Transverse colon (tissue), 4 donors: Measurements from ENCODE around the gene MAST2. TPM values are rescaled to one million over a fixed set of nuclear protein-coding genes. Genes with fewer than 3 reads are reported as not detected.

Source experiments
- DNase-seq: peaks from one replicate; pipeline ENCODE4 v3.0.0-alpha.2; 2019
- H3K27ac ChIP-seq, 4 donors: fragments of 200-600 bp; sonication (generic); 2 replicates each; pipeline ENCODE4 v1.5.1; 2016 to 2018; ENCODE audit warnings: inconsistent platforms in 4 of 4
- H3K27me3 ChIP-seq: fragments of 200-600 bp; sonication (generic); 2 replicates; pipeline ENCODE4 v1.5.1; 2017; ENCODE audit warnings: inconsistent platforms
- H3K36me3 ChIP-seq, 4 donors: fragments of 200-600 bp; sonication (generic); 2 replicates each; pipeline ENCODE4 v1.5.1; 2017 to 2019; ENCODE audit warnings: inconsistent platforms in 4 of 4
- H3K4me1 ChIP-seq, 4 donors: fragments of 200-600 bp; sonication (generic); 2 replicates each; pipeline ENCODE4 v1.5.1; 2017 to 2020; ENCODE audit warnings: inconsistent platforms in 4 of 4
- H3K4me3 ChIP-seq, 4 donors: fragments of 200-600 bp; sonication (generic); 1 replicate in 1 of 4; 2 replicates in 3 of 4; pipeline versions ENCODE4 v1.5.1 to v1.6.1; 2017 to 2019; ENCODE audit warnings: inconsistent platforms in 4 of 4
- H3K9me3 ChIP-seq, 2 donors: fragments of 200-600 bp; sonication (generic); 2 replicates each; pipeline ENCODE4 v1.5.1; 2017 to 2019; ENCODE audit warnings: inconsistent platforms in 2 of 2
- CTCF ChIP-seq, 5 experiments: fragments of 200-600 bp in 3 of 5; fragments of 450-650 bp in 2 of 5; sonication (generic) in 3 of 5; IDR thresholded peaks; 1 replicate in 2 of 5; 2 replicates in 3 of 5; pipeline ENCODE4 v1.5.1; 2016 to 2017; ENCODE audit warnings: antibody characterized with exemption in 5 of 5, inconsistent platforms in 3 of 5, mild to moderate bottlenecking in 2 of 5, moderate library complexity in 1 of 5
- EP300 ChIP-seq: sonication (generic); formaldehyde crosslinking; IDR thresholded peaks from one replicate; pipeline ENCODE4 v1.6.1; 2017; ENCODE audit warnings: antibody characterized with exemption, low read depth
- POLR2A ChIP-seq: fragments of 450-650 bp; IDR thresholded peaks from one replicate; pipeline ENCODE4 v1.6.1; 2016; ENCODE audit warnings: antibody characterized with exemption, mild to moderate bottlenecking, moderate library complexity
- POLR2AphosphoS5 ChIP-seq, 3 donors: sonication (generic); formaldehyde crosslinking; IDR thresholded peaks; one replicate each; pipeline ENCODE4 v1.6.1; 2016; ENCODE audit warnings: antibody characterized with exemption in 3 of 3
- WGBS, 2 donors: methylation state at CpG; one replicate each; pipeline ENCODE4 v1.1.5; 2018; ENCODE audit warnings: low coverage in 1 of 2; 5-methylcytosine and 5-hydroxymethylcytosine counted together
- in situ Hi-C, 4 donors: fragments of 200-750 bp; cut with MboI; loops; one replicate each; pipeline versions ENCODE4 v1.15.0 to v1.15.1; 2017; ENCODE audit warnings: low sequenced_read_pairs in 3 of 4, low pct_ligation_motif_present in 1 of 4, low pct_unique_long_range_greater_than_20kb in 1 of 4
- intact Hi-C: fragments of 100-400 bp; cut with DNase I; formaldehyde crosslinking; loops from one replicate; pipeline ENCODE4 v1.15.1; 2023; ENCODE audit warnings: low total_unique reads
- total RNA-seq, 4 donors: library from RNA; depleted of rRNA; stranded (reverse); fragments of >200 nt; gene quantifications; one replicate each; pipeline ENCODE4 v1.1.0, GENCODE V29; 2016

MAST2 gene
- total RNA-seq, 4 donors from 2014 or later: 160 to 313 (median 161) TPM

- H3K4me1 ChIP-seq: peaks cover 0 to 3% (median 0%) of the 10 kb centered on the region in 4 donors
- in situ Hi-C loops (no loop called here), intact Hi-C loops (no loop called here)
- no peak overlapping the region for H3K27ac ChIP-seq
- 93 to 99% methylated on average over 2 of the region's 2 CpGs for WGBS, 2 donors
- no peaks in the 10 kb centered on the region for H3K27me3 ChIP-seq
- H3K9me3 ChIP-seq: no peaks in the 10 kb centered on the region
- DNase-seq: no peak
- TF ChIP-seq EP300 (no peak), POLR2AphosphoS5 (IDR thresholded peaks at IDR 0.05) (no peak), CTCF (IDR thresholded peaks at IDR 0.05) (no peak), POLR2A (no peak)
- H3K36me3 ChIP-seq: no peaks in the 10 kb centered on the region
- no peak overlapping the region for H3K4me3 ChIP-seq
These were observed 11.4 kb downstream of the MAST2 start for GRCh38 chr1:45814776-45815175.

GRCh38 chr1:45815667-45816458 lies 12.5 kb downstream of the MAST2 start:
- Histone ChIP-seq H3K36me3 (no peaks in the 10 kb centered on the region), H3K9me3 (no peaks in the 10 kb centered on the region), H3K27ac (no peak overlapping the region), H3K27me3 (no peaks in the 10 kb centered on the region), H3K4me1 (no peaks in the 10 kb centered on the region), H3K4me3 (no peak overlapping the region)
- TF ChIP-seq POLR2AphosphoS5 (IDR thresholded peaks at IDR 0.05): no peak
- TF ChIP-seq EP300: no peak
- TF ChIP-seq POLR2A: no peak
- no peak for TF ChIP-seq CTCF (IDR thresholded peaks at IDR 0.05)
- 68 to 88% methylated on average over 3 of the region's 3 CpGs for WGBS, 2 donors
- in situ Hi-C loops (no loop called here), intact Hi-C loops (no loop called here)
- no peak for DNase-seq

- in situ Hi-C loops: no loop called here
- TF ChIP-seq POLR2A (no peak), CTCF (IDR thresholded peaks at IDR 0.05) (no peak), POLR2AphosphoS5 (IDR thresholded peaks at IDR 0.05) (no peak), EP300 (no peak)
- peaks cover 0 to 9% (median 6%) of the 10 kb centered on the region in 4 donors for H3K4me1 ChIP-seq
These were observed 16.8 kb downstream of the MAST2 start for GRCh38 chr1:45820173-45820572.

GRCh38 chr1:45820788-45821187 lies 17.4 kb downstream of the MAST2 start:
- Histone ChIP-seq H3K36me3 (peaks cover 0 to 16% (median 4%) of the 10 kb centered on the region in 4 donors), H3K27me3 (no peaks in the 10 kb centered on the region), H3K27ac (no peak overlapping the region), H3K9me3 (no peaks in the 10 kb centered on the region), H3K4me3 (no peak overlapping the region), H3K4me1 (peaks cover 0 to 9% (median 6%) of the 10 kb centered on the region in 4 donors)
- TF ChIP-seq POLR2A (no peak), POLR2AphosphoS5 (IDR thresholded peaks at IDR 0.05) (no peak), EP300 (no peak), CTCF (IDR thresholded peaks at IDR 0.05) (no peak)
- in situ Hi-C loops (no loop called here), intact Hi-C loops (no loop called here)
- DNase-seq: no peak
- WGBS, 2 donors: 79 to 89% methylated on average over 2 to 3 of the region's 3 CpGs

More at GRCh38 chr1:45820173-45820572, 16.8 kb downstream of the MAST2 start:
- DNase-seq: no peak
- Histone ChIP-seq H3K27me3 (no peaks in the 10 kb centered on the region), H3K27ac (no peak overlapping the region), H3K36me3 (peaks cover 0 to 11% (median 2%) of the 10 kb centered on the region in 4 donors), H3K9me3 (no peaks in the 10 kb centered on the region), H3K4me3 (no peak overlapping the region)
- intact Hi-C loops: no loop called here
